Left lung (tissue), 14 donors: ENCODE data around the gene GRM1. TPM values are rescaled to one million over a fixed set of nuclear protein-coding genes. Genes with fewer than 3 reads are reported as not detected.
A peak's percentile ranks its signal among the peaks of the same experiment; 100 is the strongest.

Experiments
- ATAC-seq: fragments of 200-7000 bp; cut with Tn5 transposase; one replicate; pipeline ENCODE4 v1.9.1; 2020; ENCODE audit warnings: moderate library complexity
- DNase-seq, 4 donors: peaks; one replicate each; pipeline ENCODE4 v3.0.0-alpha.2; 2013 to 2020
- H3K27ac ChIP-seq, 2 donors: fragments of 200-600 bp; sonication (generic) in 1 of 2; one replicate each; pipeline versions ENCODE4 v1.5.0 to v1.8.0; 2020 to 2021
- H3K27me3 ChIP-seq, 2 donors: fragments of 200-600 bp; sonication (generic) in 1 of 2; one replicate each; pipeline versions ENCODE4 v1.5.0 to v1.8.0; 2020 to 2021
- H3K36me3 ChIP-seq, 2 donors: fragments of 200-600 bp; sonication (generic) in 1 of 2; one replicate each; pipeline versions ENCODE4 v1.5.0 to v1.8.0; 2020 to 2021
- H3K4me1 ChIP-seq, 2 donors: fragments of 200-600 bp; one replicate each; pipeline ENCODE4 v1.8.0; 2021
- H3K4me3 ChIP-seq, 2 donors: fragments of 200-600 bp; sonication (generic) in 1 of 2; one replicate each; pipeline versions ENCODE4 v1.5.0 to v1.8.0; 2020 to 2021; ENCODE audit warnings: mild to moderate bottlenecking in 1 of 2
- H3K9me3 ChIP-seq, 2 donors: fragments of 200-600 bp; sonication (generic) in 1 of 2; one replicate each; pipeline versions ENCODE4 v1.5.0 to v1.8.0; 2020 to 2021
- CTCF ChIP-seq, 2 donors: fragments of 200-600 bp; sonication (generic) in 1 of 2; IDR thresholded peaks; one replicate each; pipeline versions ENCODE4 v1.5.0 to v1.8.0; 2021; ENCODE audit warnings: antibody characterized with exemption in 2 of 2
- intact Hi-C, 2 donors: fragments of 100-400 bp; cut with DNase I; formaldehyde crosslinking; loops; one replicate each; pipeline versions ENCODE4 v1.11.2 to v1.14.2; 2022
- long read RNA-seq, 12 donors: library from polyadenylated mRNA in 2 of 12; unstranded in 2 of 12; transcript quantifications; one replicate each; pipeline ENCODE4 v2.0.0 and lab custom pipeline, GENCODE V29; 2019 to 2026
- polyA plus RNA-seq, 6 donors: library from polyadenylated mRNA; unstranded; fragments of 120-200 nt; gene quantifications; one replicate each; pipeline ENCODE4 v1.2.1, GENCODE V29; 2013; ENCODE audit not compliant: insufficient read length in 6 of 6
- total RNA-seq, 2 donors: library from RNA; stranded (reverse); fragmentation: NEBNext Ultra II Directional; extraction: Animal tissue kit (Norgen Biotek cat#: 25700); gene quantifications; one replicate each; pipeline ENCODE4 v1.2.1, GENCODE V29; 2021
- donor health status: DM: no; HTN: yes; CAD: no.
- donor health status: DM: no; HTN: no; CAD: no.

GRM1 gene
- total RNA-seq = under 1 TPM in 1 of 2 donors, not detected in 1; 0.10 TPM
- under 1 TPM; 0.04 to 0.08 (median 0.06) TPM for polyA plus RNA-seq
- long read RNA-seq, donor 1 = 0 reads
- long read RNA-seq, donor 2 = 0 reads
- long read RNA-seq, donor 3 = 0 reads
- long read RNA-seq, donor 4 = 0 reads
- long read RNA-seq, donor 5 = 0 reads
- long read RNA-seq, donor 6 = 0 reads
- long read RNA-seq, donor 7 = 0 reads
- long read RNA-seq, donor 8 = 0 reads
- long read RNA-seq, donor 9 = 0 reads
- long read RNA-seq, donor 10 = 0 reads
- long read RNA-seq, donor 11 = 0 reads
- long read RNA-seq, donor 12 = 0 reads

GRCh38 chr6:146028851-146029572 lies at the start of gene GRM1:
GRM1 (plus strand) TSS chr6:146029062; CDS start chr6:146029518, 456 bp downstream.
- Histone ChIP-seq H3K36me3 (no peaks in the 10 kb centered on the region), H3K27ac (no peak within 1 kb of the TSS), H3K4me1 (no peaks in the 10 kb centered on the region), H3K9me3 (no peaks in the 10 kb centered on the region), H3K27me3 (peaks cover 21 to 56% of the 10 kb centered on the region in 2 donors), H3K4me3 (no peak within 1 kb of the TSS)
- no peak for TF ChIP-seq CTCF (IDR thresholded peaks at IDR 0.05)
- DNase-seq (peak in 1 of 4 donors; percentile 68), ATAC-seq (no peak)
- intact Hi-C loops = no loop called here

- peaks cover 0 to 18% of the 10 kb centered on the region in 2 donors for H3K9me3 ChIP-seq
- no peak for TF ChIP-seq CTCF (IDR thresholded peaks at IDR 0.05)
- H3K27me3 ChIP-seq = no peaks in the 10 kb centered on the region
- ATAC-seq = no peak
- intact Hi-C loops = no loop called here
- no peaks in the 10 kb centered on the region for H3K4me1 ChIP-seq
- H3K4me3 ChIP-seq = no peak overlapping the region
- DNase-seq = no peak
- H3K36me3 ChIP-seq = no peaks in the 10 kb centered on the region
- no peak overlapping the region for H3K27ac ChIP-seq
Observed at GRCh38 chr6:146009338-146009737, 19.5 kb upstream of the GRM1 start.

DNA sequence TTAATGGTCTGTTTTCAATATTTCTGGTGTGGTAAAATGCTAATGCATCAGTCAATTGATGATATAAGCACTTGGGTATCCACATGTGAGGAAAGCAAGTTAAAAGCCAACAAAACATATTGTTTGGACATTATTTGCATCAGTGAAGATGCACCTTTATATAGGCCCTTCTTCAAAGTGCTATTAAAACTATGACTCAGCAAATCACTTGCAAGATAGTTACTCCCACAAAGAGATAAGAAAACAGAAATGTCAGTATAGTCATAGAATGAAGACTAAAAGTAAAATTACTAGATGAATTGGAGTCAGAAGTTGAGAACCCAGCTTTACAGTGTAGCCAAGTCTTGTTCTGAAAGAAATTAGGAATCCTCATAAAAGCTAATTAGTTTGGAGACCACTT lies 14.6 kb upstream of the GRM1 start:
- no peak for TF ChIP-seq CTCF (IDR thresholded peaks at IDR 0.05)
- no peak for ATAC-seq
- no peak for DNase-seq

DNA sequence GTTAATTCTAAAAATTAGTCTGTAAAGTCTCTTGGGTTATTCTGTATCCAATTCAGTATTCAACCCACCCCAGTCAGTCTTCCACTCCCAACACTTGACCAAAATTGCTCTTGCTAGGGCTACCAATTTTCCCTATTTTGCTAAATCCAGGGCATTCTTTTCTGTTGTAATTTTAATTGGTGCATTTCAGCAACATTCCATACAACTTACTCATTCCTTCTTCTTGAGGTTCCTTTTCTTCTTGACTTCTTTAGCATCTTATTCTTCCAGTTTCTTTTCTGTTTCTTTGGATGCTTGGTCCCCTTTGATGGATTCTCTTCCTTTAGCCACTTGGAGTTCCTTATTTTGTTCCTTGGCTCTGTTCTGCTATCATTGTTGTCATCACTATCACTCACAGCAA lies 11.2 kb upstream of the GRM1 start:
- no peaks in the 10 kb centered on the region for H3K9me3 ChIP-seq
- no peak overlapping the region for H3K27ac ChIP-seq
- H3K36me3 ChIP-seq = no peaks in the 10 kb centered on the region
- no peak for TF ChIP-seq CTCF (IDR thresholded peaks at IDR 0.05)
- no peaks in the 10 kb centered on the region for H3K4me1 ChIP-seq
- ATAC-seq = no peak
- intact Hi-C loops = no loop called here
- no peak for DNase-seq
- H3K27me3 ChIP-seq = no peaks in the 10 kb centered on the region
- no peak overlapping the region for H3K4me3 ChIP-seq

More for the DNA sequence above, 14.6 kb upstream of the GRM1 start:
- no peaks in the 10 kb centered on the region for H3K36me3 ChIP-seq
- no peak overlapping the region for H3K4me3 ChIP-seq
- intact Hi-C loops = no loop called here
- H3K27me3 ChIP-seq = no peaks in the 10 kb centered on the region
- H3K9me3 ChIP-seq = peaks cover 0 to 17% of the 10 kb centered on the region in 2 donors
- H3K4me1 ChIP-seq = no peaks in the 10 kb centered on the region
- no peak overlapping the region for H3K27ac ChIP-seq

DNA sequence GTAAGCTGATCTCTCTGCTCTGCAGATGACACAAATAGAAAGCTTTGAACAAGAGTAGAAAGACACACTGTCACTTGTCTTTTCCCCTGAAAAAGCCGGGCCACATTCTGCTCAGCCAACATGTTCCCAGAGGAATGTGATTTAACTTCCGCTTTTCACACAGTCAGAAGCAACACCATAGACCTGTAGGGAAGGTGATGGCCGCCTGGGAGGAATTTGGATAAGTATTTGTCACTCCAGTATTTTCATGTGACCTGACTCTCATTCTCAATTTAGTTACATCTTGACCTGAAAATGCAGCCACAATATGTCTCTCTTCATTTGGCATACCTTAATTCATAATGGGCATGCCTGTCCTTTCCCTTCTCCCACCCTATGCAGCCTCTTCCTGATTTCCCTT lies 2.0 kb upstream of the GRM1 start:
- H3K36me3 ChIP-seq = no peaks in the 10 kb centered on the region
- no peak overlapping the region for H3K4me3 ChIP-seq
- ATAC-seq (no peak), DNase-seq (no peak)
- no peak for TF ChIP-seq CTCF (IDR thresholded peaks at IDR 0.05)
- H3K27ac ChIP-seq = no peak overlapping the region
- H3K4me1 ChIP-seq = no peaks in the 10 kb centered on the region
- peaks cover 21 to 56% of the 10 kb centered on the region in 2 donors for H3K27me3 ChIP-seq
- intact Hi-C loops = no loop called here
- H3K9me3 ChIP-seq = no peaks in the 10 kb centered on the region
